Body of pancreas (tissue), 4 donors: ENCODE results near the gene MICU1.

Experiments used
- CTCF ChIP-seq, 7 experiments: fragments of 450-650 bp in 4 of 7; fragments of 200-600 bp in 3 of 7; sonication (generic) in 3 of 7; IDR thresholded peaks; one replicate each; pipeline ENCODE4 v1.5.1; 2016 to 2019; ENCODE audit warnings: antibody characterized with exemption in 7 of 7
- POLR2A ChIP-seq, 3 donors: fragments of 450-650 bp; IDR thresholded peaks; one replicate each; pipeline ENCODE4 v1.6.1; 2016; ENCODE audit warnings: antibody characterized with exemption in 3 of 3, mild to moderate bottlenecking in 2 of 3

GRCh38 chr10:72654720-72655119, 28.8 kb upstream of the MICU1 start:
- no peak for TF ChIP-seq CTCF (IDR thresholded peaks at IDR 0.05)
- no peak for TF ChIP-seq POLR2A (IDR thresholded peaks at IDR 0.05)
